Bronchial epithelial cell (primary cell): ENCODE measurements around the gene FNDC10. TPM values are rescaled to one million over a fixed set of nuclear protein-coding genes. Genes with fewer than 3 reads are reported as not detected.
"Not testable (repeated sequence)": the region's sequence is repeated elsewhere in the genome, so short reads cannot be mapped to it uniquely, and the experiment has no call there.

Experiments used
- DNase-seq: peaks from one replicate; pipeline ENCODE4 v3.0.0-alpha.2; 2010; ENCODE audit warnings: low read depth
- FAIRE-seq: peaks from 2 replicates; lab custom pipeline; 2011; peaks lifted over from hg19 to GRCh38; lab: Jason Lieb, UNC
- H3K27me3 ChIP-seq: 2 replicates; pipeline ENCODE4 v1.5.1; 2011; ENCODE audit warnings: low read length; ENCODE audit not compliant: control insufficient read depth, insufficient read depth
- H3K36me3 ChIP-seq: 2 replicates; pipeline ENCODE4 v1.5.1; 2011; ENCODE audit warnings: low read length; ENCODE audit not compliant: control insufficient read depth, insufficient read depth
- H3K4me3 ChIP-seq: 2 replicates; pipeline ENCODE4 v1.5.1; 2011; ENCODE audit warnings: mild to moderate bottlenecking, low read depth, low read length, control low read depth
- CTCF ChIP-seq: IDR thresholded peaks from 2 replicates; pipeline ENCODE4 v1.5.1; 2011; ENCODE audit warnings: mild to moderate bottlenecking, moderate library complexity, low read length, control low read depth, inconsistent platforms; ENCODE audit not compliant: insufficient read depth, severe bottlenecking
- total RNA-seq: library from RNA; depleted of rRNA; stranded (reverse); fragments of >200 nt; gene quantifications from 2 replicates; pipeline ENCODE4 v1.2.1, GENCODE V29; 2014

FNDC10 gene
- total RNA-seq = 0.26 TPM in 2 replicates

GRCh38 chr1:1599935-1600860 lies at the start of gene FNDC10:
Gene FNDC10, minus strand, starts transcription at chr1:1600135. Its CDS starts 120 bp downstream, at chr1:1600015.
- DNase-seq (no peak), FAIRE-seq (no peak)
- Histone ChIP-seq H3K4me3 (peak within 1 kb of the TSS; percentile 35), H3K36me3 (no peaks in the 10 kb centered on the region), H3K27me3 (peaks cover 8% of the 10 kb centered on the region)
- no peak for TF ChIP-seq CTCF

GRCh38 chr1:1648265-1648664 lies 48.3 kb upstream of the FNDC10 start:
- not testable (repeated sequence) for H3K4me3 ChIP-seq, H3K27me3 ChIP-seq, DNase-seq
- peaks cover 14% of the 10 kb centered on the region for H3K36me3 ChIP-seq
- FAIRE-seq = peak; percentile 91

GRCh38 chr1:1647567-1648241 lies 47.8 kb upstream of the FNDC10 start:
- peaks cover 14% of the 10 kb centered on the region for H3K36me3 ChIP-seq
- H3K27me3 ChIP-seq, DNase-seq, H3K4me3 ChIP-seq: not testable (repeated sequence)
- FAIRE-seq = peak; percentile 82

- not testable (repeated sequence) for H3K36me3 ChIP-seq, DNase-seq, FAIRE-seq, H3K4me3 ChIP-seq, H3K27me3 ChIP-seq
Observed at GRCh38 chr1:1646326-1646725, 46.4 kb upstream of the FNDC10 start.

- not testable (repeated sequence) for H3K36me3 ChIP-seq, FAIRE-seq, H3K27me3 ChIP-seq, H3K4me3 ChIP-seq, DNase-seq
Observed at GRCh38 chr1:1640711-1641461, 41.0 kb upstream of the FNDC10 start.

- H3K36me3 ChIP-seq, FAIRE-seq, H3K27me3 ChIP-seq, DNase-seq, H3K4me3 ChIP-seq: not testable (repeated sequence)
Observed at GRCh38 chr1:1640081-1640480, 40.1 kb upstream of the FNDC10 start.

- H3K4me3 ChIP-seq, H3K27me3 ChIP-seq, FAIRE-seq, H3K36me3 ChIP-seq, DNase-seq: not testable (repeated sequence)
Observed at GRCh38 chr1:1639368-1639767, 39.4 kb upstream of the FNDC10 start.

- H3K27me3 ChIP-seq, H3K4me3 ChIP-seq, H3K36me3 ChIP-seq, FAIRE-seq, DNase-seq: not testable (repeated sequence)
Observed at GRCh38 chr1:1638528-1638927, 38.6 kb upstream of the FNDC10 start.

GRCh38 chr1:1637479-1637875 lies 37.5 kb upstream of the FNDC10 start:
- not testable (repeated sequence) for H3K27me3 ChIP-seq, H3K4me3 ChIP-seq, FAIRE-seq, DNase-seq, H3K36me3 ChIP-seq

- peak; percentile 55 for FAIRE-seq
- H3K36me3 ChIP-seq, H3K27me3 ChIP-seq, DNase-seq, H3K4me3 ChIP-seq: not testable (repeated sequence)
Observed at GRCh38 chr1:1636621-1637478, 36.9 kb upstream of the FNDC10 start.

- H3K4me3 ChIP-seq, DNase-seq, H3K27me3 ChIP-seq, H3K36me3 ChIP-seq: not testable (repeated sequence)
- peak; percentile 90 for FAIRE-seq
Observed at GRCh38 chr1:1634613-1635012, 34.7 kb upstream of the FNDC10 start.

- H3K27me3 ChIP-seq, H3K36me3 ChIP-seq, FAIRE-seq: not testable (repeated sequence)
Observed at GRCh38 chr1:1633409-1633808, 33.5 kb upstream of the FNDC10 start.

More at GRCh38 chr1:1633409-1633808, 33.5 kb upstream of the FNDC10 start:
- H3K4me3 ChIP-seq, DNase-seq: not testable (repeated sequence)
